HG03135 (cell line): ENCODE data around the gene ADIRF.
"Not testable (repeated sequence)": the region's sequence is repeated elsewhere in the genome, so short reads cannot be mapped to it uniquely, and the experiment has no call there.

ENCODE experiments used
- ATAC-seq: cut with Tn5 transposase; IDR thresholded peaks from one replicate; pipeline ENCODE4 v1.9.1; 2021; ENCODE audit warnings: mild to moderate bottlenecking, moderate library complexity; ENCODE audit not compliant: unreplicated experiment

The ADIRF gene

GRCh38 chr10:86968271-86968993 is at the start of gene ADIRF:
Gene ADIRF, plus strand, starts transcription at chr10:86968482. Its CDS starts 63 bp downstream, at chr10:86968545.
- ATAC-seq = no peak

- no peak for ATAC-seq
Observed at GRCh38 chr10:86922553-86922961, 45.7 kb upstream of the ADIRF start.

- no peak for ATAC-seq
Observed at GRCh38 chr10:86929468-86930380, 38.6 kb upstream of the ADIRF start.

DNA sequence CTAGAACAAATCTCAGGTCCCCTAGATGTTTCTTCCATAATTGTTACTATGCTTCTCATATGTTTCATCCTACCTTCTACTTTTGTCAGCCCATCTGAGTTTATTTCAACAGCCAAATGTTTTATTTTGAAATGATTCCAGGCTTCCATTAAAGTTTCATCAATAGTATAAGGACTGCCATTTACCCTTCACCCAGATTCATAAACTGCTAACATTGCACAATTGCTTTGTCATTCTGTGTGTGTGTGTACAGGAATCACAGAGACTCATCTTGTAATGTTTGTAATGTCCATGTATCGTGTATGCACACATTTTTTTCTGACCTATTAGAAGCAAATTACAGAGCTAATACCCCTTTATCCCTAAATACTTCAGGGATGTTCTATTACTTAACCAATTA is 36.4 kb upstream of the ADIRF start:
- ATAC-seq = no peak

GRCh38 chr10:86932674-86933073 is 35.6 kb upstream of the ADIRF start:
- no peak for ATAC-seq

DNA sequence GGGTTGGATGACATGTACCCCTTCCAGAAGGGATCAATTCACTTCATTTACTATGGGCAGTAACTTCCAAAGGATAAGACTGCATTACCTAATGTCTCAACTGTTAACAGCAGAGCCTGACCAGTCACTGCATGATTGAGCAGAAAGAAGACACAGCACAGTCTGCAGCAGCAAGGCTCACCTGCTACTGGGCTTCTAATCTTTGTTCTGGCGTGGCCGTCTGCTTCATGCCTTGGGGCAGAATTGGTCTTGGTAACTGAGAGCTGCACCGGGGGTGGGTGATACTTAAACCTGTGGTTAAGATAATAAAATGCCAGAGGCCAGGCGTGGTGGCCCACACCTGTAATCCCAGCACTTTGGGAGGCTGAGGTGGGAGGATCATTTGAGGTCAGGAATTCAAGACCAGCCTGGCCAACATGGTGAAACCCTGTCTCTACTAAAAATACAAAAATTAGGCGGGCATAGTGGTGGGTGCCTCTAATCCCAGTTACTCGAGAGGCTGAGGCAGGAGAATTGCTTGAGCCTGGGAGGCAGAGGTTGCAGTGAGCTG is 34.0 kb upstream of the ADIRF start:
- not testable (repeated sequence) for ATAC-seq

DNA sequence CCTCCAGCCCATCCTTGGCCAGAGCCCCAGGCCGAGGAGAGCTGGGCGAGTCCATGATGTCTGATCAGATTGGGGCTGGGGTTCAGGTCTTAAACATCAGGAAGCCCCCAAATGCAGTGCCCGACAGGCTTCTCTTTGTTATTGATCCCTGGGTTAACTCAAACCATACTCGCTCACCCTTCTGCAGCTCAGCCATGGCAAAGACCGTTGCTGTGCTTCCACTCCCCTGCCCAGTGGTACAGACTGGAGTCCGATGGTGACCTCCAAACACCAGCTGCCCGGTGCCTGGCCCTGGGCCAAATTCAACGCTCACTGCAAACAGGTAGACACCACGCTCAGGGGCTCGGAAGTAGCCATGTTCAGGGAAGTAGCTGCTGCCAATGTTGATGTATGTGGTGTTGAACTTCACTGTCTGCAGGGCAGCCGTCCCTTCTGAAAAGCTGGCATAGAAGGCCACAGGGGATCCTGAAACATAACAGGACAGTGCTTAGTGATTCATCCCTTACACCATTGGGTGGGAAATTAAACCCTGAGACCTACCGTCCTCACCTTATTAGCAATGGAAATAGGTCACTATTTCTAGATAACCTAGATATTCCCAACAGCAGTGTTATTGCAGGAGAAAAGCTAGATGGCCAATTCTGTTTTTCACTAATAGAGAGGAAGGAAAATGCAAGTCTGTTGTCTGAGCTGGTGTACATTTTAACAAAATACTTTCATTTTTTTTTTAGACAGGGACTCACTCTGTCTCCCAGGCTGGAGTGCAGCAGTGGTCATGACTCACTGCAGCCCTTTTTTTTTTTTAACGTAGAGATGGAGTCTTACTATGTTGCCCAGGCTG is 31.4 kb upstream of the ADIRF start:
- no peak for ATAC-seq

DNA sequence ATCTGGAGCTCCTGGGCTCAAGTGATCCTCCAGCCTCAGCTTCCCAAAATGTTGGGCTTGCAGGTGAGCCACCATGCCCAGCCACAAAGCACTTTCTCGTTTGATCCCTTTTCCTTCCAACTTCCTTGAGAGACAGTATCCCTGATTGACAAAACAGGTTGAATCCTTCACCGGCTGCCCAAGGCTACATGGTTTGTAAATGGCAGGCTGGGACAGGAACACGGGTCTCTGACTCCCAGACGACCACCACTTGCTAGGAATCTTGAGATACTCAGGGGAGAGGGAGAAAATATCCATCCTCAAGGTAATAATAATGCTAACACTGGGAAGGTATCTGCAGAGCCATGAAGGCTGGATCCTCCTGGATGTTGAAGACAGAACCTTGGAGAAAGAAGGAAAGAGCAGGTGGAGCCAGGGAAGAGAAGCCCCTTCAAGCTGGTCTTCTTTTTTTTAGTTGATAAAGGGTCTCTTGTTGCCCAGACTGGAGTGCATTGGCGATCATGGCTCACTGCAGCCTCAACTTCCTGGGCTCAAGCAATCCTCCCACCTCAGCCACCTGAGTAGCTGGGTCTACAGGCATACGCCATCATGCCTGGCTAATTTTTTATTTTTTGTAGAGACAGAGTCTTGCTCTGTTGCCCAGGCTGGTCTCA is 30.7 kb upstream of the ADIRF start:
- ATAC-seq = no peak

GRCh38 chr10:86938260-86938659 is 30.0 kb upstream of the ADIRF start:
- ATAC-seq = no peak

DNA sequence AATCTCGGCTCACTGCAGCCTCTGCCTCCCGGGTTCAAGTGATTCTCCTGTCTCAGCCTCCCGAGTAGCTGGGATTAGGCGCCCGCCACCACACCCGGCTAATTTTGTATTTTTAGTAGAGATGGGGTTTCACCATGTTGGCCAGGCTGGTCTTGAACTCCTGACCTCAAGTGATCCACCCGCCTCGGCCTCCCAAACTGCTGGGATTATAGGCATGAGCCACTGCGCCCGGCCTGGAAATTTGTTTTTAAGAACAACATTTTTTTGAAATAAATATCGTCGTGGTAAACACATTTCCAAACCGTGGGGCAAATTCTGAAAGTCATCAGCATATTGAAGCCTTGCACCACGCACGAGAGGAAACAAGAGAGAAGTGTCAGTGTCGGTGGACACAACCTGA is 28.2 kb upstream of the ADIRF start:
- ATAC-seq = not testable (repeated sequence)

DNA sequence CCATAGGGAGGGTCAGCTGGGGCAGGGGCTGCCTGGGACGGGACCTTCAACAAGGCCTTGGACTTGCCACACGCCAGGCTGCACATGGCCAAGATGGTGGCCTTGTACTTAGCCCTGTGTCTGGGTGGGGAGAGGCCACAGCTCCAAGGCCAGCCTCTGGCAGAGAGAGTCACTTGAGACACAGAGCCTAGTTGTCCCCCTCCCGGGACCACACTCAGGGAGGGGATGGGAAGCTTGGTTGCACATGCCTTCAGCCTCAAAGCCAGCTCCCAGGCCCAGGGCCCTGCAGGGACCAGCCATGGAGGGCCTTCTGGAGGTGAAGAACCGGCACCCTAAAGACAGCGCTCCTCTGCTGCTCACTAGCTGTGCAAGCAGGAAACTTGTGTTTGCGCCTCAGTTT is 27.6 kb upstream of the ADIRF start:
- no peak for ATAC-seq

GRCh38 chr10:86941426-86941825 is 26.9 kb upstream of the ADIRF start:
- ATAC-seq = no peak

- no peak for ATAC-seq
Observed at GRCh38 chr10:86941991-86942421, 26.3 kb upstream of the ADIRF start.

DNA sequence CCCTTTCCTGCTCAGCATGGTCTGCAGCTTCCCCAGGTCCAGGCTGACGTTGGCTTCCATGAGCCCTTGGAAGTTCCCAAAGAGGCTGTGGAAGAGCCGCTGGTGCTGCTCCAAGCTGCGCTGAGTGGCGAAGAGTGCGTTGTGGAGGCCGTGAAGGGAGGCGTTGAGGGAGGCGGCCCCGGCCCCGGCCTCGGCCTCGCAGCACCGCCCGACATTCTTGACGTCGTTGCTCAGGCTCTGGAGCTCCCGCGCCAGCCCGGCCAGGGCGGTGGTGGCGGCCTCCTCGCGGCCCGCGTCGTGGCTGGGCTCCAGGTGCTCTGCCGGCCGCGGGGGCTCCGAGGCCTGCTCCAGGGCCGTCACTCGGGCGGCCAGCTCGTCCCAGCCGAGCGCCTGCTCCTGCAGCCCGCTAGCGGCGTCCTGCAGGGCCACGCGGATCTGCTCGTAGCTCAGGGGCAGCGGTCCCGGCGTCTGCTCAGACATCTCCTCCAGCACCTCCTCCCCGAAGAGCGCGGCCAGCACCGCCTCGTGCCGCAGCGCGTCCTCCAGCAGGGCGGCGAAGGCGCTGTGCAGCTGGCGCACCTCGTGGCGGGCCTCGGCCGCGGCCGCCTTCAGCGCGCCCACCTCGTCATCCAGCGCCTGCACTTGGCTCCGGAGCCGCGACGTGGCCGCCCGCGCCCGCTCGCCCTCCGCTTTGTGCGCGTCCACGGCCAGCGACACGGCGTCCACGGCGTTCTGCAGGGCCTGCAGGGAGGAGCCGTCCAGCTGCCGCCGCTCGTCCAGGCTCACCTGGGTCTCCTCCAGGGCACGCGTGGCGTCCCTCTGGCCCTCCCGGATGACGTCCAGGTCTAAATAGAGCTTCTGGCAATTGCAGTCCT is 25.6 kb upstream of the ADIRF start:
- ATAC-seq = no peak

- no peak for ATAC-seq
Observed at GRCh38 chr10:86943316-86944030, 24.8 kb upstream of the ADIRF start.

DNA sequence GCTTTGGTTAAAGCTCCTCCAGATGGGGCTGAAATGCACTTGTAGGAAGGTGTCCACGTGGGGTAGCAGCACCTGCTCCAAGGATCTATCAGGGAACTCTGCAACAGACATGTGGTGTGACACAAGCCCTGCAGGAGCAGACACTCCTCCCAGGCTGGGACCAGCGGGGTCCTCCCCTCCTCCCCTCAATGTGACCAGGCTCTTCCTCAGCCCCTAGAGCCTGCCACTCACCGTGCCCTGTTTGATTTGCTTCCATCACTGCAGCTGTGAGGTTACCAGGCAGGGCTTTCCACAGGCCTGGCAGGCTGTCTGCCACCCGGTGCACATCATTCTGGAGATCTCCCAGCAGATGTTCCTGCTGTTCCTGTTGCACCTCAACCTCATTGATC is 24.3 kb upstream of the ADIRF start:
- no peak for ATAC-seq

DNA sequence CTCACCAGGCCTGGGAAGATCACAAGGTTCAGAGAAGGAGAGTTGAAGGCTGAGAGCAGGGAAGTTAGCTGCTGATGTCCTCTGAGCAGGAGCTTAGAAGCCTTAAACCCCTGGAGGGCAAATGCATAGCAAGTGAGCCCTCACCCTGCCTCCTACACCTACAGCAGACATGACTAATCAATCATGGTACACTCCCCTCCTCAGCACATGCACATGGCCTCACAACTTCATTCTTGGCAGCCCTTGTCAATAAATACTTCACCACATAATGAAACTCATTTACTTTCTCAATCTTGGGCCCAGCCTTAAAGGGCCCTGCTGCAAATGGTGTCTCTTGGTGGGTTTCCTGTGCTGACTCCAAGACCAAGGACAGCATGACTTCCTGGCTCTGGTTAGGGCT is 23.8 kb upstream of the ADIRF start:
- ATAC-seq = no peak

DNA sequence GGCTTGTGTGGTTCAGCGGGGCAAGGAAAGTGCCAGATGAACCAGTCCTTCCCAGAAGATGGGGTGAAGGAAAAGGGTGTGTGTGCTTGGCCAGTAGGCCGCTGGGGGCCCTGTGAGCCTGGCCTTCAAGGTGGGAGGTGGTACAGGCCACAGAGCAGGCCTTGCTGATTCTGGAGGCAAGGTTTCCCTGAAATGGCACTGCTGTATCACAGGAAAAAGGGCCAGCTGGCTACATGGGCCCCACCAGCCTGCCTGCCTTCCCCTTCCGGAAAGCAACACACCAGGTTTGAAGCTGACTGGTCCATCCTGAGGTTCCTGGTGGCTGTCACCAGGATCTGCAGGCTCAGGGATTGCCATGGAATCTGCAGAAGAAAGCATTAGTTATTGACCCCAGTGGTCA is 23.4 kb upstream of the ADIRF start:
- ATAC-seq = no peak
